Stimulated activated CD8-positive, alpha-beta memory T cell treated with anti-CD3 and anti-CD28 coated beads, Interleukin-2, amount 100 ng/mL, for 48 hours (primary cell): ENCODE data around the gene FCN2.

Experiments used
- DNase-seq, 2 donors: peaks; one replicate each; pipeline ENCODE4 v3.0.0-alpha.2; 2020; ENCODE audit warnings: low read depth in 2 of 2

FCN2 gene

GRCh38 chr9:134880484-134881312, at the start of gene FCN2:
Gene FCN2, plus strand, starts transcription at chr9:134880810. Its CDS starts 12 bp downstream, at chr9:134880822.
- no peak for DNase-seq

GRCh38 chr9:134830926-134831720, 49.5 kb upstream of the FCN2 start:
- no peak for DNase-seq

- DNase-seq, result no peak
Measured at GRCh38 chr9:134832471-134832870, 48.1 kb upstream of the FCN2 start.

GRCh38 chr9:134833294-134833880, 47.2 kb upstream of the FCN2 start:
- no peak for DNase-seq

- no peak for DNase-seq
Measured at GRCh38 chr9:134834217-134834956, 46.2 kb upstream of the FCN2 start.

- no peak for DNase-seq
Measured at GRCh38 chr9:134834957-134835419, 45.6 kb upstream of the FCN2 start.

- DNase-seq, result no peak
Measured at GRCh38 chr9:134835448-134835847, 45.2 kb upstream of the FCN2 start.

GRCh38 chr9:134835987-134836386, 44.6 kb upstream of the FCN2 start:
- no peak for DNase-seq

- DNase-seq, result no peak
Measured at GRCh38 chr9:134836406-134836970, 44.1 kb upstream of the FCN2 start.

GRCh38 chr9:134837529-134837928, 43.1 kb upstream of the FCN2 start:
- DNase-seq, result no peak

- no peak for DNase-seq
Measured at GRCh38 chr9:134838651-134839454, 41.8 kb upstream of the FCN2 start.

GRCh38 chr9:134839455-134840125, 41.0 kb upstream of the FCN2 start:
- no peak for DNase-seq

- no peak for DNase-seq
Measured at GRCh38 chr9:134840511-134840910, 40.1 kb upstream of the FCN2 start.

- DNase-seq, result no peak
Measured at GRCh38 chr9:134841180-134841904, 39.3 kb upstream of the FCN2 start.

- no peak for DNase-seq
Measured at GRCh38 chr9:134842321-134842720, 38.3 kb upstream of the FCN2 start.

- DNase-seq, result no peak
Measured at GRCh38 chr9:134843740-134844139, 36.9 kb upstream of the FCN2 start.

GRCh38 chr9:134844821-134845220, 35.8 kb upstream of the FCN2 start:
- DNase-seq, result no peak

- no peak for DNase-seq
Measured at GRCh38 chr9:134846187-134846586, 34.4 kb upstream of the FCN2 start.

GRCh38 chr9:134846699-134847098, 33.9 kb upstream of the FCN2 start:
- no peak for DNase-seq
